HG02973 (cell line): Measurements from ENCODE around the gene PHACTR1.
"Not testable (repeated sequence)": the region's sequence is repeated elsewhere in the genome, so short reads cannot be mapped to it uniquely, and the experiment has no call there.

Source experiments
- ATAC-seq: cut with Tn5 transposase; IDR thresholded peaks from one replicate; pipeline ENCODE4 v1.9.1; 2021; ENCODE audit warnings: moderate library complexity; ENCODE audit not compliant: unreplicated experiment

The PHACTR1 gene

GRCh38 chr6:13217206-13217905, 500.8 kb downstream of the PHACTR1 start:
- no peak for ATAC-seq

- no peak for ATAC-seq
Observed at GRCh38 chr6:13220266-13220665, 503.7 kb downstream of the PHACTR1 start.

GRCh38 chr6:13222048-13222447, 505.5 kb downstream of the PHACTR1 start:
- no peak for ATAC-seq

DNA sequence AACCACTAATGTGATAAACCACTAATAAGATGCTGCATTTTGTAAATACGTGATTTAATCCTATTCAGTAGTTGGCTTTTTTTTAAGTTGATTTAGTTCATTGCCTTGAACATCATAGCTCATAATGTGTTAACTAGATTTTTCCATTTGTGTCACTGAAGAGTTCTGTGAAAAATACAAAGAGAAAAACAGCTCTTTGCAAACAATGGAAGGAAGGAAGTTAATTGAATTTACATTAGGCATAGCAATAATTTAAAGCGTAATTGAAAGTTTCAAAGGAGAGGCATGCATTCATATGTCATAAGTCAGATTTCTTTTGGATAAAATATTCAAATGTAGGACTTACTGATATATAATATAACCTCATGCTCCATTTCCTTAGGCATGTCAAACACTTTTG, 509.5 kb downstream of the PHACTR1 start:
- ATAC-seq: no peak

- no peak for ATAC-seq
Observed at GRCh38 chr6:13228264-13229204, 512.0 kb downstream of the PHACTR1 start.

DNA sequence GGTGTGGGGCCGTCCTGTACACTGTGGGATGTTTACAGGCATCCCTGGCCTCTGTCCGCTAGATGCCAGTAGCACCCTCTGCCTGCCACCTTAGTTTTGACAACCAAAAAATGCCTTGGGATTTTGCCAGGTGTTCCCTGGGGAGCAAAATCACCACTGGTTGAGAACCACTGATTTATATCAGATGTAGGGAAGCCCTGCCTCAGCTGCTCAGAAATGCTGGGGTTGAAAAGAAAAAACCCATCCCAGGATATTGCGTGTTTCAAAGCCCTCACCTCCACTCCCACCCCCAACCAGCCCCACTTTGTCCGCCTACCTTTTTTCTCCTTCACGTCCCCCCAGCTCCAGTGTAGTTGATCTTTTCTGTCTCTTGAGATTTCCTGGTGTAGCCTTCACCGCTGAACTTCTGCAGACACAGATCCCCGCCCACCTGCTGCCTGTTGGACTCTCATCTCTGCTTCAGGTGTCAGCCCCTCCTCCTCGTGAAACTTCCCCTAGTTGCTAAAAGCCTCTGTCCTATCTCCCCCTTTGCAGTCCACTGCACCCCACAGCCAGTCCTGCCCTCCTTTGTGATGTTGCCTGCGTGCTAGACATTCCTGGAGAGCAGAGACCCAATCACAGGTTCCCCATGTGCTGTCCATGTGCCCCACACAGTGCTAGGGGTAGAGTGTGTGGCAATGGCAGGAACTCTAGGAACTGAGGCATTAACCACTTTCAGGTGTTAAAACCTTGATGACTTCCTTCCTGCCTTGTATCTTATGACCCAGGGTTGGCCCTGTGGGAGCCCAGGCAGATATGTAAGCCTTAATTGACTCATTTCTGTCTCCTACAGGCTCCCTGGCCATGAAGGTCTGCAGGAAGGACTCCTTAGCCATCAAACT, 512.9 kb downstream of the PHACTR1 start:
- peak; percentile 88 for ATAC-seq

GRCh38 chr6:13233106-13233505, 516.5 kb downstream of the PHACTR1 start:
- no peak for ATAC-seq

- ATAC-seq: no peak
Observed at GRCh38 chr6:13234130-13234529, 517.6 kb downstream of the PHACTR1 start.

- no peak for ATAC-seq
Observed at GRCh38 chr6:13235339-13235738, 518.8 kb downstream of the PHACTR1 start.

- no peak for ATAC-seq
Observed at GRCh38 chr6:13237318-13237717, 520.8 kb downstream of the PHACTR1 start.

GRCh38 chr6:13238017-13238416, 521.5 kb downstream of the PHACTR1 start:
- ATAC-seq: no peak

DNA sequence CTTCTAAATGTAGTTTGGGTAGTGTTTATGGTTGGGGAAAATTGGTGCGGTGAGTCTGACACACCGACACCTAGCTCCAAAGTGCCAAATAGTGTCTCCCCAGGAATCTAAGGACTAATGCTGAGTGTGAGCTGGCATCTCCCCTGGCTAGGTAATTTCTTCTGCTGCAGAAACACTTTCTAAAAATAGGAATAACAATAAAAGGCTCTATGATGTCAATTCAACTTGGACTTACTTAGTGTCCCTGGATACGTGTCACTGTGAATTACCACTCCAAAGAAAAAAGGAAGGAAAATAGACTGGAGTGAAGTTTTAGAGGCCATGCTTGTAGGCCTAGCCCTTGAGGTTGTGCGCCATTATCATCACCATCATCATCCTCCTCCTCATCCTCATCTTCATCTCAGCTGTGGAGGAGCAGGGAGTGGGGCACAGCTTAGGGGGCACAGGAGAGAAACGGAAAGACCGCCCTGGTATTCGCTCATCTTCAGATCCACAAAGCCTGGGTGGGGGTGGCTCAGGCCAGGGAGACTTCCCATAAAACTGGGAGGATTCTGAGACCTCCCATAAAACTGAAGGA, 522.2 kb downstream of the PHACTR1 start:
- no peak for ATAC-seq

DNA sequence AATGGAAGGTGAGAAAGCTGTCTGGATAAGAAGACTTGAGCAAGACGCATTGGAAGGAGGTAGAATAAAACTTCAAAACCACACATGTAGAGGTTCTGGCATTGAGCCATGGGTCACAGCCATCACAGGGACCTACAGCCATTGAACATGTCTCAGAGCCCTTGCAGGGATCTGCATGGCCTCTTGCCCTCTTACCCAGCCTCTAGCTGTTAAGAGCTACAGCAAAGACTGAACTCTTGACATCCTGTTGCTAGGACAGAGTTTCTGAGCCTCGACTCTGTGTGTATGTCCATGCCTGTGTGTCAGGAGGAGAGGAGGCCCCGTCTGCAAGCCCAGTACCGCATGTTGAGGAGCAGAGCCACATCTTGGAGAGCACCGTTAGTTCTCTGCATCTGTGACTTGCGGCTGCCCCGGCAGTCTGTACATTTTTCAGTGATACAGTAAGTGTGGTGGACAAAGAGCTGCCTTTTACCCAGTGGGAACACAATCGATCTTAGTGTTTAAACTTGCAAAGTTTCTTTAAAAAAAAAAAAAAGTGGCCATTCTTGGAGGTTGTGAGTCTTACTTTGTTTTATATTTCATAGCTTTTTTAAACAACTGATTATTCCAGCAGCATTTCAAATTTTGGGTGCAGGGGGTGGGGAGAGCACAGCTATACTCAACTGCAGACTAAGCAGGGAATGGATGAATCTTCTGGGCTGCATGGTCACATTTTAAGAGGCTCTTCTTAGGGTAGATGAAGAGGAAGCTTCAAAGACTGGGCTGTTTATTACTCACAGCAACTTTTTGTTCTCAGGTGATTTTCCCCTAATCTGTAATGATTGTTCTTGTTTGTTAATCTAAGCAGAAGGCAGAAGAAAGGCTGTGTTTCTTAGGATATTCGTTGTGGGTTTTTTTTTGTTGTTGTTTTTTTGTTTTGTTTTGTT, 523.2 kb downstream of the PHACTR1 start:
- no peak for ATAC-seq

DNA sequence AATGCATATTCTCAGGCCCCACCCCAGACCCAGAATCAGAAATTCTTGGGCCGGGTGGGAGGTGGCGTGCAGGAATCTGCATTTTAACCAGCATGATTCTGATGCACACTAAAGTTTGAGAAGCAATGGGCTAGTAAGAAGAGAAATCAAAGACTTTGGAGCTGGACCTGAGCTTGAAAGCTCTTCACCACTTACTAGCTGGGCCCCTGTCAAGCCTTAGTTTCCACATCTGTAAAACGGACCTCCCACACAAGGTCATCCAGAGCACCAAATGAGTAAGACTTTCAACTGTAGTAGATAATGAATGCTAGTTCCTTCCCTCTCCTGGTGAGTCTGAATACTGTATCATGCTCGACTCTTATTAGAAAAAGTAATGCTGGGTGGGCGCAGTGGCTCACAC, 524.8 kb downstream of the PHACTR1 start:
- no peak for ATAC-seq

GRCh38 chr6:13242178-13242577, 525.6 kb downstream of the PHACTR1 start:
- no peak for ATAC-seq

GRCh38 chr6:13242590-13242989, 526.0 kb downstream of the PHACTR1 start:
- no peak for ATAC-seq

- no peak for ATAC-seq
Observed at GRCh38 chr6:13243033-13243432, 526.5 kb downstream of the PHACTR1 start.

- ATAC-seq: not testable (repeated sequence)
Observed at GRCh38 chr6:13243745-13244144, 527.2 kb downstream of the PHACTR1 start.

DNA sequence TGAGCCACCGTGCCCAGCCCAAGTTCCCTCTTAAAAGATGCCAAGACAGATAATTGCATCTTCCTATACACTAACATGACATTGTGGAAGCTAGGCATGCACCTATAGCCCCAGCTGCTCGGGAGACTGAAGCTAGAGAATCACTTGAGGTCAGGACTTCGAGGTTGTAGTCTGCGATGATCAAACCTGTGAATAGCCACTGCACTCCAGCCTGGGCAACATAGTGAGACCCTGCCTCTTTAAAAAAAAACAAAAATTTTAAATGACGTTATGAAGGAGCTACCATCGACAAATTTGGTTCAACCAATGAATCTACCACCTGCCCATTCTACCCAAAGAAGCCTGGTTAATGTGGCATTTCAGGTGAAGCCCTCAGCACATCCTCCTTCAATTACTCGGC, 531.1 kb downstream of the PHACTR1 start:
- no peak for ATAC-seq

- no peak for ATAC-seq
Observed at GRCh38 chr6:13248053-13248452, 531.5 kb downstream of the PHACTR1 start.
